ENCODE data around the gene CRHR1.
A peak's percentile ranks its signal among the peaks of the same experiment; 100 is the strongest.

CRHR1 gene

GRCh38 chr17:45791935-45792334 is 7.8 kb downstream of the CRHR1 start:
- Histone ChIP-seq H3K27ac (no peak overlapping the region), H3K9me3 (ENCODE audit: severe bottlenecking) (no peaks in the 10 kb centered on the region), H3K36me3 (no peaks in the 10 kb centered on the region), H3K4me3 (ENCODE audit: low read depth, low read length) (no peak overlapping the region), H3K27me3 (ENCODE audit: insufficient read depth, low read depth, severe bottlenecking) (no peaks in the 10 kb centered on the region)
- DNase-seq, result no peak
- no peak for TF ChIP-seq CTCF (IDR thresholded peaks at IDR 0.05; ENCODE audit: low read depth, low read length)

- no peak overlapping the region for H3K27ac ChIP-seq
- DNase-seq, result no peak
- no peak for TF ChIP-seq CTCF (IDR thresholded peaks at IDR 0.05; ENCODE audit: low read depth, low read length)
- no peaks in the 10 kb centered on the region for H3K36me3 ChIP-seq
- H3K4me3 ChIP-seq (ENCODE audit: low read depth, low read length), result no peak overlapping the region
- no peaks in the 10 kb centered on the region for H3K9me3 ChIP-seq (ENCODE audit: severe bottlenecking)
- no peaks in the 10 kb centered on the region for H3K27me3 ChIP-seq (ENCODE audit: insufficient read depth, low read depth, severe bottlenecking)
Observed at GRCh38 chr17:45792437-45792836, 8.3 kb downstream of the CRHR1 start.

GRCh38 chr17:45792995-45793755 is 9.1 kb downstream of the CRHR1 start:
- Histone ChIP-seq H3K4me3 (ENCODE audit: low read depth, low read length) (no peak overlapping the region), H3K36me3 (no peaks in the 10 kb centered on the region), H3K9me3 (ENCODE audit: severe bottlenecking) (no peaks in the 10 kb centered on the region), H3K27ac (no peak overlapping the region), H3K27me3 (ENCODE audit: insufficient read depth, low read depth, severe bottlenecking) (no peaks in the 10 kb centered on the region)
- no peak for TF ChIP-seq CTCF (IDR thresholded peaks at IDR 0.05; ENCODE audit: low read depth, low read length)
- DNase-seq, result peak; percentile 41

GRCh38 chr17:45793999-45794540 is 9.9 kb downstream of the CRHR1 start:
- H3K36me3 ChIP-seq, result no peaks in the 10 kb centered on the region
- no peaks in the 10 kb centered on the region for H3K9me3 ChIP-seq (ENCODE audit: severe bottlenecking)
- no peak for DNase-seq
- no peaks in the 10 kb centered on the region for H3K27me3 ChIP-seq (ENCODE audit: insufficient read depth, low read depth, severe bottlenecking)
- H3K4me3 ChIP-seq (ENCODE audit: low read depth, low read length), result no peak overlapping the region
- no peak for TF ChIP-seq CTCF (IDR thresholded peaks at IDR 0.05; ENCODE audit: low read depth, low read length)
- H3K27ac ChIP-seq, result no peak overlapping the region

- H3K4me3 ChIP-seq (ENCODE audit: low read depth, low read length), result no peak overlapping the region
- H3K27me3 ChIP-seq (ENCODE audit: insufficient read depth, low read depth, severe bottlenecking), result no peaks in the 10 kb centered on the region
- peak; percentile 78 for DNase-seq
- H3K9me3 ChIP-seq (ENCODE audit: severe bottlenecking), result no peaks in the 10 kb centered on the region
- no peak overlapping the region for H3K27ac ChIP-seq
- H3K36me3 ChIP-seq, result no peaks in the 10 kb centered on the region
- peak; percentile 81 for TF ChIP-seq CTCF (IDR thresholded peaks at IDR 0.05; ENCODE audit: low read depth, low read length)
Observed at GRCh38 chr17:45794840-45795239, 10.7 kb downstream of the CRHR1 start.
